Keratinocyte (primary cell): ENCODE results near the gene SYNE1.

Experiments
- EZH2 ChIP-seq: IDR thresholded peaks from one replicate; pipeline ENCODE4 v1.6.1; 2012; ENCODE audit warnings: inconsistent platforms, mild to moderate bottlenecking, low read length, moderate library complexity
- TF ChIP-seq, protein P1 (sequence below), 3 experiments: IDR thresholded peaks in 1 of 3; conservative IDR thresholded peaks in 1 of 3; optimal IDR thresholded peaks in 1 of 3; 2 replicates in 2 of 3; 3 replicates in 1 of 3; pipeline versions ENCODE3 to v1.5.1; 2011; ENCODE audit warnings: low read length in 3 of 3, mild to moderate bottlenecking in 3 of 3, moderate library complexity in 2 of 3, control low read depth in 1 of 3, inconsistent platforms in 1 of 3; ENCODE audit not compliant: insufficient read depth in 2 of 3; ENCODE audit errors: extremely low read depth in 1 of 3

DNA sequence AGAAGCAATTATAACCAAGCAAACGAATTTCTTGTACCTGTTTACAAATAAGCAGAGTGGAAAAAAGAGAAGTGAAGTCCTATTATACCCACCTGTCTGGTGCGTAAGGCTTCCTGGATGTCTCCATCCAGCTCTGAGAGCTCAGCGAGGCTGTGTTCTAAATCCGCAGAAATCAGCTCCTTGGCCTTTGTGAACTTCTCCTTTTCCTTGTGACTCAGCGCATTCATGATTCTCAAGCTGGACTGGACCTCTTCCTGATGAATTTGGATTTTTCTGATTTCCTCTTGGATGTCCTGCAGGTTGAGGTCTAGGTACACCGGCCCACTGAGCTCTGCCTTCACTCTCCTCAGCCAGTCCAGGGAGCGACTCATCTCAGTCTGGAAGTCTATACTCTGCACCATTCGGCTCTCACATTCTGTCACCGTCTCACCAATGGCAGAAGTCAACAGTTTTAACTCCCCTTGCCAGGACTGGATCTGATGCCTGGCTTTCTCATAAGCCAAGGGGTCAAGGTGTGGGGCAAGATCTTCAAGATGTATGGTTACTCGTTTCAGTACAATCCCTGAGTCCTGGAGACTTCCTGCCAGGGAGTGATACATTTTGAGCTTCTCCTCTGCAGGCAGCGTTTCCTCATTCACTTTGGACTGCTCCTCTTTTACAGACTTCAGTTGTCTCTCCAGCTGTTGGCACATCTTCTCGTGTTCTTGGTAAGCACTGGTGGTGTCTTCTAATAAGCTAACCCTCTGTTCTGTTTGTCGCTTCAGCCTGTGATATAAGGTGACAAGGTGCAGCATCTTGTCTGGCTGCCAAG is 307.3 kb downstream of the SYNE1 start:
- TF ChIP-seq, protein P1, sequence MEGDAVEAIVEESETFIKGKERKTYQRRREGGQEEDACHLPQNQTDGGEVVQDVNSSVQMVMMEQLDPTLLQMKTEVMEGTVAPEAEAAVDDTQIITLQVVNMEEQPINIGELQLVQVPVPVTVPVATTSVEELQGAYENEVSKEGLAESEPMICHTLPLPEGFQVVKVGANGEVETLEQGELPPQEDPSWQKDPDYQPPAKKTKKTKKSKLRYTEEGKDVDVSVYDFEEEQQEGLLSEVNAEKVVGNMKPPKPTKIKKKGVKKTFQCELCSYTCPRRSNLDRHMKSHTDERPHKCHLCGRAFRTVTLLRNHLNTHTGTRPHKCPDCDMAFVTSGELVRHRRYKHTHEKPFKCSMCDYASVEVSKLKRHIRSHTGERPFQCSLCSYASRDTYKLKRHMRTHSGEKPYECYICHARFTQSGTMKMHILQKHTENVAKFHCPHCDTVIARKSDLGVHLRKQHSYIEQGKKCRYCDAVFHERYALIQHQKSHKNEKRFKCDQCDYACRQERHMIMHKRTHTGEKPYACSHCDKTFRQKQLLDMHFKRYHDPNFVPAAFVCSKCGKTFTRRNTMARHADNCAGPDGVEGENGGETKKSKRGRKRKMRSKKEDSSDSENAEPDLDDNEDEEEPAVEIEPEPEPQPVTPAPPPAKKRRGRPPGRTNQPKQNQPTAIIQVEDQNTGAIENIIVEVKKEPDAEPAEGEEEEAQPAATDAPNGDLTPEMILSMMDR (optimal IDR thresholded peaks at IDR 0.05 in 1 of 3, IDR thresholded peaks at IDR 0.05 in 1 of 3, conservative IDR thresholded peaks at IDR 0.05 in 1 of 3; ENCODE audit: extremely low read depth in 1 of 3, insufficient read depth in 2 of 3, low read length in 3 of 3), result no peak
- no peak for TF ChIP-seq EZH2
